DOHH2 (cell line): ENCODE measurements around the gene CCIN.

ENCODE experiments used
- EZH2phosphoT487 ChIP-seq: fragments of 200-600 bp; sonication (generic); IDR thresholded peaks from 2 replicates; pipeline ENCODE4 v1.6.1; 2017; ENCODE audit warnings: borderline replicate concordance, mild to moderate bottlenecking, antibody characterized with exemption, low read length, moderate library complexity, mixed read lengths
- TF ChIP-seq, protein P1 (sequence below): fragments of 200-600 bp; sonication (generic); IDR thresholded peaks from one replicate; pipeline ENCODE4 v1.5.1; 2014; ENCODE audit warnings: antibody characterized with exemption, mild to moderate bottlenecking, low read depth, low read length; ENCODE audit not compliant: poor library complexity, severe bottlenecking

DNA sequence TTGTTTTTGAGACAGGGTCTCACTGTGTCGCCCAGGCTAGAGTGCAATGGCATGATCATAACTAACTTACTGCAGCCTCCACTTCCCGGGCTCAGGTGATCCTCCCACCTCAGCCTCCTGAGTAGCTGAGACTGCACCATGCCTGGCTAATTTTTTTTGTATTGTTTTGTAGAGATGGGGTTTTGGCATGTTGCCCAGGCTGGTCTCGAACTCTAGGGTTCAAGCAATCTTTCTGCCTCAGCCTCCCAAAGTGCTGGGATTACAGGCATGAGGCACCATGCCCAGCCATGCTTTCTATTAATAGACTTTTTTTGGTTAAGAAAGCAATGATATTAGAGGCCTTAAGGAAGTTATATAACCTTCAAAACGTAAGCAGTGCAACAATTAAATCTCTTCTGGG is 44.8 kb downstream of the CCIN start:
- TF ChIP-seq EZH2phosphoT487: no peak
- TF ChIP-seq, protein P1, sequence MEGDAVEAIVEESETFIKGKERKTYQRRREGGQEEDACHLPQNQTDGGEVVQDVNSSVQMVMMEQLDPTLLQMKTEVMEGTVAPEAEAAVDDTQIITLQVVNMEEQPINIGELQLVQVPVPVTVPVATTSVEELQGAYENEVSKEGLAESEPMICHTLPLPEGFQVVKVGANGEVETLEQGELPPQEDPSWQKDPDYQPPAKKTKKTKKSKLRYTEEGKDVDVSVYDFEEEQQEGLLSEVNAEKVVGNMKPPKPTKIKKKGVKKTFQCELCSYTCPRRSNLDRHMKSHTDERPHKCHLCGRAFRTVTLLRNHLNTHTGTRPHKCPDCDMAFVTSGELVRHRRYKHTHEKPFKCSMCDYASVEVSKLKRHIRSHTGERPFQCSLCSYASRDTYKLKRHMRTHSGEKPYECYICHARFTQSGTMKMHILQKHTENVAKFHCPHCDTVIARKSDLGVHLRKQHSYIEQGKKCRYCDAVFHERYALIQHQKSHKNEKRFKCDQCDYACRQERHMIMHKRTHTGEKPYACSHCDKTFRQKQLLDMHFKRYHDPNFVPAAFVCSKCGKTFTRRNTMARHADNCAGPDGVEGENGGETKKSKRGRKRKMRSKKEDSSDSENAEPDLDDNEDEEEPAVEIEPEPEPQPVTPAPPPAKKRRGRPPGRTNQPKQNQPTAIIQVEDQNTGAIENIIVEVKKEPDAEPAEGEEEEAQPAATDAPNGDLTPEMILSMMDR: no peak
